NCI-H128 (cell line): ENCODE data around the gene GLOD5.

Experiments
- DNase-seq: peaks from one replicate; lab custom pipeline; 2025; ENCODE audit not compliant: unreplicated experiment; lab: John Stamatoyannopoulos, UW

The GLOD5 gene

DNA sequence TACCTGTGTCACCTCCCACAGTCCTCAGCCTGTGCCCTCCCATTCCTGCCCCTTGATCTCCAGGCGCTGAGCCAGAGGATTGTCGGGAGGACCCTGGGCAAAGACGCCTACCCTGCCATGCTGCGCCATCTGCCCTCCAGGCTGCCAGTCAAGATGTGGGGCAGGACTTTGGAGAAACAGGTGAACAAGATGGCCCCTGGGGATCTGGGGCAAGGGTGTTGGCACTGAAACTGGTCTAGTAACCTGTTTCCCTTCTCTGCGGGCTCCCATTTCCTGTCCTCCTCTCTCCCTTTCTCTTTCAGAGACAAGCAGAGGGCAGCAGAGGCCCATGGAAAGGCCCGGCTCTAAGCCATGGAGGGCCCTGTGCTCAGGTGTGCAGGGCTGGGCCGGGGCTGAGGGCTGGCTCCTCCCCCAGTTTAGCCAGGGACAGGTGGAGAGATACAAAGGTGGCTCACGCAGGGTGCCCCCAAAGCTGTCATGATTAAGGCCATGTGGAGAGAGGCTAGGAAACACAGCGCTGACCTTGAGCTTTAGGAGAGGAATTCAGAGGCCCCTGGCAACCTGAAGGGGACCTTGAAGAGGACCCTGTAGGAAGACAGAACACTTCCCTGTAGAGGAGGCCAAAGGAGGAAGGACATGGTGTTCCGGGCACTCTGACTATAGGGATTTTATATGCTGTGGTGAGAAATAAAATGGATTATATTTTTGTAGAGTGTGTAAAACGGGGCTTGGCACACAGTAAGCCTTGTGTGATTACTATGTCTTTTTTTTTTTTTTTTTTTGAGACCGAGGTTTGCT lies at the start of gene GLOD5:
TSS of gene GLOD5 (plus strand) at position 74 of the 798 bp plus-strand sequence. CDS start at position 118, 44 bp downstream.
- DNase-seq = peak; percentile 54

DNA sequence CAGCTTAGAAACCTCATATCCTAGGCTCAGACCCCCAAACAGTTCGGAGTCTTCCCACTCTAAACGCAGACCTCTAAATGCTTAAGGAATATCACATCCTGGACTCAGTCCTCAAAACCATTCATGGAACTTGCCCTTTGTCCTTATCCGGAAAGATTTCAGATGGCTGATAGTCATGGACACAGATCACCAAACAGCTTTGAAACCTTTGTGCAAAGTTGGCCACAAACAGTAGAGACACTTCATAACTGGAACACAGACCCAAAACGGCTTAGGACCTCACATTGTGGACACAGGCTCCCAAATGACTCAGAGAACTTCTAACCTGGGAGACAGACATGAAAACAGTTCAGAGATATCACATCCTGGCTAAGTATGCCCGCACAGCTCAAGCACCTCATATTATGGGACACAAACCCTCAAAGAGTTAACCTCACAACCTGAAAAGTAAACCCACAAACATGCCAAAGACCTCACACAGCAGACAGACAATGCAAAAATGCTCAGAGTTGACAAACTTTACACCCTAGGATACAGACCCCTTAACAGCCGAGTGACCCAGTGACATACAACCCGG lies 49.5 kb upstream of the GLOD5 start:
- no peak for DNase-seq

DNA sequence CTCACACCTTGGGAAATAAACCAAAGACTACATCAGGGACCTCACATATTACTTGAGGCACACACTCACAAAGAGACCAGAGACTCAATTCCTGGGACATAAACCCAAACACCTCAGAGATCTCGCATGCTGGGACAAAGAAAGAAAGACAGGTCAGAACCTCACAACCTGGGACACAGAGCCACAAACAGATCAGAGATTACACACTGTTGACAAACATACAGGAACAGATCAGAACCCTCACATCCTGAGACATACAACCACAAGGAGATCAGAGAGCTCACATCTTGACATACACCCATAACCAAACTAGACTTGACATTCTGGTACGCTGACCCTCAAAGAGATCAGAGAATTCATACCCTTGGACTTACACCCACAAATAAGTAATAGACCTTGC lies 47.7 kb upstream of the GLOD5 start:
- DNase-seq = no peak

DNA sequence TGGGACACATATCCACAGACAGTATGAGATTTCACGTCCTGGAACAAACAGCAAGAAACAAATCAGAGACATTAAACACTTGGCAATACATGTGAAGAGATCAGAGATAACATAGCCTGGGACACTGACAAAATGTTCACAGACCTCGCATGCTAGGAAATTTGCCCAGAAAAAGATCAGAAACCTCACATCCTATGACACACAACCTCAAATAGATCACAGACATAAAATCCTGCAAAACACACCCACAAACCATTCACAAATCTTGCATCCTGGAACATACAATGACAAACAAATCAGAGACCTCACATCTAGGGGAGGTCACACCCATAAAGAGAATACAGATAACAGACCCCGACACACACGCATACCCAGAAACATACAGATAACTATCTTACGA lies 47.0 kb upstream of the GLOD5 start:
- DNase-seq = no peak

DNA sequence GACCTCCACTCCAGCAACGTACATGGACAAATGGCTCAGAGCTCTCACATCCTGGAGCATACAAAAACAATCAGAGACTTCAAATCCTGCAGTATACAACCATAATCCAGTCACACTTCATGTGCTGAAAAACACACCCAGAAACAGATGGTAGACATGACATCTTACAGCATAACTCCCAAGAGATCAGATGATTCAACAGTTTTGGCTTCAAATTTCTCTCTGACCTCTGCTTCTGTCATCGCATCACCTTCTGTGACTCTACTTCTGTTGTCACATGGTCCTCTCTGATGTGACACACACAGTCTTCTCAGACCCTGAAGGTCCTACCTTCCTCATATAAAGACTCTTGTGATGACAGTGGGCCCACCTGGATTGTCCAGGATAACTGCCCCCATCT lies 46.5 kb upstream of the GLOD5 start:
- no peak for DNase-seq

DNA sequence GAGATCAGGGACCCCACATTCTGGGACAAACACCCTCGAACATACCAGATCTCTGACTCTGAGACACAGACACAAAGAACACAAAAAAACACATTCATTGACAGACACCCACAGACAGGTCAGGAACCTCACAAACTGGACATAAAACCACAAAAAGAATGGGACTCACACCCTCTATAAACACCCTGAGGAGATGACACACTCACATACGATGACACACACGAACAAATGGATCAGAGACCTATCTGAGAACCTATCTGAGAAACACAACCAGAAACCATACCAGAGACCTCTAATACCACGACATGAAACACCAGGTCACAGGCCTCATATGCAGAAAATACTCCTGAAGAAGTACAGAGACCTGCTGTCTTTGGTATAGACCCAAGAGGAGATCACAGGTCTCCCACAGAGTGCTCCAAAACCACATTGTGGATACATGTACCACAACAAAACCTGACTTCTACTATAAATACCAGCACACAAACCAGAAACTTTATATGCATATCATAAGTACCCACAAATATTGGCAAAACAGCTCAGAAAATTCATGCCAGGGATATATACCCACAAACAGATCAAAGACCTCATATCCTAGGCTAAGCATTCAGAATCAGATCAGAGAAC lies 45.6 kb upstream of the GLOD5 start:
- no peak for DNase-seq

DNA sequence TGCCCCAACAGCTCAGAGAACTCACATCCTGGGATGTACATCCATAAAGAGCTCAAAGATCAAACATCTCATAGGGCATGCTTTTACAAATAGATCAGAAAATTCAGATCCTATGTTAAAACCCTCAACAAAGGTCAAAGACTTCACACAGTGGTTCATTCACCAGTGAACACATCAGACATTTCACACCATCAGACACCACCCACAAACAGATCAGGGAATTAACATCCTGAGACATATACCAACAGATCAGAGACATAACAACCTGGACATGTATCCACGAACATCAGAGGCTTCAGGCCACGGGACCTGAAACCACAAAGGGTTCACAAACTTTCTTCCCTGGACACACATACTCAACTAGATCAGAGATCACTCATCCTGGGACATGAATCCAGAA lies 41.6 kb upstream of the GLOD5 start:
- DNase-seq = no peak

DNA sequence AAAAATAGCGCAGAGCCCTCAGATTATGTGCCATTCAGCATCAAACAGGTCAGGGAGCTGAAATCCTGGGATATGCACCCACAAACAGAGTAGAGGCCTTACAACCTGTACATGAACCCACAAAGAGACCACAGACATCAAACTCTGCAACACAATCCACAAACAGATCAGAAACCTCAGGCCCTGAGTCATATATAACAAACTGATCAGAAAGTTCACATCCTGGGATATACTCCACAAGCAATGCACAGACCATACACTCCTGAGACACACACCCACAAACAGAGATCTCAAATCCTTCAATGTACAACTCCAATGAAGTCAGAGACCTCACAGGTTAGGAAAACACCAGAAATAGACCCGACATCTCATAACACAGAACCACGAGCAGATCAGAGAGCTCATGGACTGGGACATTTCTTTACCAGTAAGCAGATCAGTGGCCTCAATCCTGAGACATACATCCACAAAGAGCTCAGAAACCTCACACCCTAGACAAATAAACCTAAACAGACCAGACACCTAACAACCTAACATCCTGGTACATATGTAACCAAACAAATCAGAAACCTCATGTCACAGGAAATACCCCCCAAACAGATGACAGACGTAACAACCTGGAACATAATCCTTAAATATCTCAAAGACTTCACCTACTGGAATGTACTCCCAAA lies 40.8 kb upstream of the GLOD5 start:
- DNase-seq = no peak

DNA sequence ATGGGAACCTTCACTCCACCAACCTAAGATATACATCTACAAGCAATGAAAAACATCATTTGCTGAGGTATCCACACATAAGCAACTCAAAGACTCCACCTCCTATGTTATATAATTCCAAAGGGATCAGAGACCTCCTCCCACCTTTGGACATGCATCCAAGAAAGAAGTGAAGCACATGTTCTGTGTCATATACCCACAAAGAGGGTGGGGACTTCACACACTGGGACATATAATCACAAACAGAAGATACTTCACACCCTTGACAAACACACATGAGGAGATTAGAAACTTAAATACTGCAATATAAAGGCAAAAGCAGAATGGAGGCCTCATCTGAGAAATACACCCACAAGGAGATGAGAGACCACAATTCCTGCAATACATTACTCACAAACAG lies 39.6 kb upstream of the GLOD5 start:
- no peak for DNase-seq

DNA sequence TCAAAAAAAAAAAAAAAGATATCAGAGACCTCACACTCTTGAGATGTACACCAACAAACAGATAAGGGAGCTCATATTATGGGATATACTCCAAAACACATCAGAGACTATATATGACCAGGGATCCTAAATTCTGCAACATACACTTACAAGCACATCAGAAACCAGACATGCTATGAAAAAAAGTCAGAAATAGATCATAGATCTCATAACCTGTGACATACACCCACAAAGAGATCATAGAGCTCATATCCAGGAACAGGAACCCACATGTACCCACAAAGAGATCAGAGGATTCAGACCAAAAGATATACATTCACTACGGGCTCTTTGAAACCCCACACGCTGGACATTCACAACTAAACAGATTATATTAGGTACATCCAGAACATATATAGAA lies 35.0 kb upstream of the GLOD5 start:
- no peak for DNase-seq

DNA sequence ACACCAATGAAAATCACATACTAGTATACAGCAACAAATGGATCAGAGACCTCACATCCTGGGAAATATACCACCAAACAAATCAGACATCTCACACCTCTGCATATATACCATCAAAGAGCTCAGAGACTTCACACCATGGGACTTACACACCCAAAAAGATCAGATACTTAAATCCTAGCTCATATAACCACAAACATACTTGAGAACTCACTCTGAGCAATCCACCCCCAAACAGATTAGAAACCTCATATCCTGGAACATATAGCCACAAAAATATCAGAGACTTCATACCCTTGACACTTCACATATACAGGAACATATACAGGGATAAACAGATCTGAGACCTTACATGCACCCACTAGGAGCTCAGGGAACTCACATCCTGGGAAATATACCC lies 32.9 kb upstream of the GLOD5 start:
- DNase-seq = no peak

DNA sequence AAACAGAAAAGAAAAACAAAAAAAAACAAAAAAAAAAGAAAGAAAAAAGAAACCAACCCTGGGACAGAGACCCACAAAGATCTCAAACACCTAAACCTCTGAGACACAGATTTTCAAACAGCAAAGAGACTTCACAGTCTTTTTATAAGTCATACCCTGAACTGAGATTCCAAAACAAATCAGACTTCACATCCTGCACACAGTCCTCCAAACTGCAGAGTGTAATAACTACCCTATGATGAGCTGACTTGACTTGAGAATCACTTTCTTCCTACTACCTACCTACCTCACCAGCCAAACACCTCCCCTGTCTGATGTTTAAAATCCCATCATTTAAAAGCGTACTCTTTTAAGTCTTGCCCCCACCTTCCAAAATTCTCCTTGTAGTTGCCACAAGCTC lies 25.2 kb upstream of the GLOD5 start:
- DNase-seq = no peak

DNA sequence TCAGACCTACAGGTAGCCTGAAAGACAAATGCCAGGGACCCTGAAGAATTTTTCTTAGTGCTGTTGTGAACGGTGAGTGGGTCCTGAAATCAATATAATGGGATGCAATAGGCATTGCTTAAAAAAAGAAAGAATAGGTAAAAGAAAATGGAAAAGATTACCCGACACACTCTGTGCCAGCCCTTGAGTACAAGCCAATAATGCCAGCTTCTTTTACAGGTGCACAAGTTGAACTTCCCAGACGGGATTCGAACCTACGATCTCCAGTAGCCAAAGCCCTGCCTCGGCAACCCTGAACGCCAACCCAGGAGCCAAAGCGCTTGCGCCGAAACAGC lies 24.7 kb upstream of the GLOD5 start:
- DNase-seq = no peak

DNA sequence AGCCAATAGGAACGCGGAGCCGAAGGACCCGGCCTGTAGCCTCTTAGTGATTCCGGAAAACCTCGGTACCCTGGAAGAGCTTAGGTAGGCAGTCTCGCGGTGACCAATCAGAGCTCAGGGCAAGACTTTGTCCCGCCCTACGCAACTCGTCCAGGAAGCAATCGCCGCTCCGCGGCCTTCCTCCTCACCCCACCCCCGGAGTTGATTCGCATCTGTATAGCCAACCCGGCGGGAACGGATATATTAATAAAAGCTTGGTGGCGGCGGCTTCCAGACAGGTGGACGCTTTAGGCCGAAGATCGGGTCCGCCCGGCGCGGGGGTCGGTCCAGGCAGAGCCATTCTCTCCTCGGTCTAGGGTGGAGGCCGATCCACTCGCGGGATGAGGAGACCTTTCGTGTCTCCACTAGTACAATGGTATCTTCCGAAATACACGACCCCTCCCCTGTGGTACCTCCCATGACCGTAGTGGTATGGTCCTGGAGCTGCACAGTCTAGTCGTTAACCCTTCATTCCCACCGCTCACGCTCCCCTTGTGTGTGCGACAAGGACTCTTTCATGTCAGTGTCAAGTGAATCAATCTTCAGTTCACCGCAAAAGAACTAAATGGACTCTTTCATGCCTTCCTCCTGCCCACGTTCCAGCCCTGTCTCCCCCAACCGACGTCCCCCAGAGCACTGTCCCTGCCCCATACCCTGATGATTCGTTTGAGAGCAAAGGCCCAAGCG lies 24.2 kb upstream of the GLOD5 start:
- peak; percentile 90 for DNase-seq

DNA sequence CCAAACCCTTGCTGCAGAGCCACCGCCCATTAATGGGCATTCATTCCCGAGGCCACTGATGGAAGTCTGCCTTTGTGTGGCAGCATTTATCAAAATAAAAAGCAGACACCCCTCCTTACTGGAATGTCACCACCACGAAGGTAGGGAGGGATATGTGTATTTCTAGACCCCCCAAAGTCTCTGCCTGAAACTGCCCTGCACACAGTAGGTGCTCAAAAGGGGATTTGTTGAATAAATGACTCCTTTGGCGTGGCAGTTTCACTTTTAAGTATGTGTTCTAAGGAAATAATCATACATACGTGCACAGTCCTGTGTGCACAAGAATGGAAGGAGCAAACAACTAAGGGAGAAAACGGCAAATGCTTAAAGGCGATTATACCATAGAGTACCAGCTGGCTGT lies 23.6 kb upstream of the GLOD5 start:
- no peak for DNase-seq

DNA sequence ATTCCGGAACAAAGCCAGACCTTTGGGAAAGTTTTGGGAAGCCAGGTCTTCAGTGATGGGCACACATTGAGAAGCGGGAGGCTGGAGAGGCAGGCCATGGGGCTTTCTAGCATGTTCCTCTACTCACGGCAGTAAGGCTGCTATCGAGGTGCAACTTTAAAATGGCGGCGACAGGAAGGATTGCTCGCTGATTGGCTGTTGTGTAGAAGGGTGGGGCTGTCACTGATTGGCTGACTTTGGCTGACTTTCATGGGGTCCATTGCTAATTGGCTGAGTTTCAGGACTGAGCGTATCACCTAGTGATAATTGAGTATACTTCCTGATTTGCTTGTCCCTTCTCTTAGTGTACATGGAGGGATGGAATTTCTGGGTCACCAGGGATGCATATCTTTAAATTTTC lies 19.7 kb upstream of the GLOD5 start:
- DNase-seq = no peak

DNA sequence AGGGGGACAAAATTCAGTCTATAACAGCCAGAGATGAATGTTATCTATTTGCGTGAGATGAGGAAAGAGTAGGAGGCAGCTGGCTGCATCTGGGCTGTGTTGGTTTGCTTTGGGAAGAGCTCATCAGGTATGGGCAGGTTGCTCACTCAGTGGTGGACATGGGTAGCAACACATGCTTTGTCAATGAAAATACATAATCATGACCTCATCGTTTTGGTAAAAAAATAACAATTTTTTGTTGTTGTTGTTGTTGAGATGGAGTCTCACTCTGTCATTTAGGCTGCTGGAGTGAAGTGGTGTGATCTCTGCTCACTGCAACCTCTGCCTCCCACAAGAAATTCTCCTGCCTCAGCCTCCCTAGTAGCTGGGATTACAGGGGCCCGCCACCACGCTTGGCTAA lies 16.3 kb upstream of the GLOD5 start:
- DNase-seq = no peak

DNA sequence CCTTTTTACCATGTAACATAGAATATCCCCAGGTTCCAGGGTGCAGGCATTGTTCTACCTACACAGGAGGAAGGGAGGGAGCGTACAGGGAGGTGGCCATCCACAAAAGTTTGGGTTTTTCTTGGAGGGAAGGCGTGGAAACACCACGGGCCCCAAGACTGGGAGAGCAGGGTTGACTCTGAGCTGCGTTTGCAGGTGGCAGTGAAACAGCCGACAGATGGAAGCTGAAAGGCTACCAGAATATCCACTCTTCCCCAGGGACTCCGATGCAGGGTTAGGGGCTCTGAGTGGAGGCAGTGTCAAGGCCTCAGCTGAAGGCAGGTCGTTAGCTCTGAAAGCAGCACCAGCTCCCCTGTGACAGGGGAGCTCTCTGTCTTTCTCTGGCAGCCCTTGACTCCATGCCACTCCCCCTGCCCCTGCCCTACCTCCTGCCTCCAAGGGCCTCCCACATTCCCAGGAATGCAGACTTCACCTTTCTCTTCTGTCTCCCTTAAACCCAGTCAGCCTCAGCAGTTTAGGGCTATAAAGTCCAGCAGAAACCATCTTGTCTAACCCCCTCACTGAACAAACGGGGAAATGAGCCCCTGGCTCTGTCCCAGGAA lies 14.0 kb upstream of the GLOD5 start:
- no peak for DNase-seq

DNA sequence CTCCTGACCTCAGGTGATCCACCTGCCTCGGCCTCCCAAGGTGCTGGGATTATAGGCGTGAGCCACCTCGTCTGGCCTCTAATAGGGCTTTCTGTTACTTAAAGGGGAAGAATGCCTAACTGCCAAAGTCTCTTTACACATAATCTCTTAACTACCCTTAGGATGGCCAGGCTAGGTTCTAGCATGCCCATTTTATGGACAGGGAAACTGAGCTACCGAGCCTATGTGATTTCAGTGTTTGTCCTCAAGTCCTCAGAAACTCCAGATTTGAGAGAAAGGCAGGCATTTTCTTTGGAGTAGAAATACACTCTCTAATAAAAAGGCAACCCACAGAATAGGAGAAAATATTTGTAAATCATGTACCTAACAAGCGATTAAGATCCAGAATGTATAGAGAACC lies 12.4 kb upstream of the GLOD5 start:
- DNase-seq = no peak

DNA sequence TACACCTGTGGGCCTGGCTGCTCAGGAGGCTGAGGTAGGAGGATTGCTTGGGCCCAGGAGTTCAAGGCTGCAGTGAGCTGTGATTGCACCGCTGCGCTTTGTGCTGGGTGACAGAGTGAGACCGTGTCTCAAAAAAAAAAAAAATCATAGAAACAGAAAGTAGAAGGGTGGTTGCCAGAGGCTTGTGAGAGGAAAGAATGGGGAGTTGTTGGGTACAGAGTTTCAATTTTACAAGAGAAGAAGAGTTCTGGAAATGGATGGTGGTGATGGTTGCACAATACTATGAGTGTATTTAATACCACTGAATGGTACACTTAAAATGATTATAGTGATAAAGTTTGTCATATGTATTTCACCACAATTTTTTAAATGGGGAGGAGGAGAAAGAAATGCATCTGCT lies 10.2 kb upstream of the GLOD5 start:
- no peak for DNase-seq

DNA sequence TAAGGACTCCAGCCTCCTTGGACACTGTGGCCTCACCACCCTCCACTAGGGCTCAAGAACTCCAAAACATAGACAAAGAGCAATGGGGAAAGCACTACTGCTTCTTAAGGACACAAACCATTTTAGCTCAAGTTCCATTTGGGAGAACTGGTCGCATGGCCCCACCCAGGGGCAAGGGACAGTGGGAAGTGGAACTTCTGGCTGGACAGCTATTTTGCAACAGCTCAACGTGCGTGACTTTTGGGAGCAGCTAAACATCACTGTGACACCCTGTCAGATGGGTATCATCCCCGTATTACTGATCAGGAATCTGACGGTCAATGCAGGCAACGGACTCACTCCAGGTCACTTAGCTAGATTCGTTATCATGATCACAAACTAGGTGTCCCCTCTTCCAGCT lies 9.0 kb upstream of the GLOD5 start:
- DNase-seq = no peak
